Activated T-cell treated with anti-CD3 and anti-CD28 coated beads, Interleukin-2, amount 50 U/mL, for 4 hours (primary cell): Measurements from ENCODE around the gene STXBP2. TPM values are rescaled to one million over a fixed set of nuclear protein-coding genes. Genes with fewer than 3 reads are reported as not detected.

Experiments used
- ATAC-seq, 2 donors: fragments of 200-7000 bp; cut with Tn5 transposase; one replicate each; pipeline ENCODE4 v1.10.0; 2021
- DNase-seq: peaks from one replicate; pipeline ENCODE4 v3.0.0-alpha.2; 2020
- H3K27me3 Mint-ChIP-seq: one replicate; pipeline ENCODE4 v1.8.0; 2021; ENCODE audit warnings: low read depth, mixed read lengths
- H3K36me3 Mint-ChIP-seq: one replicate; pipeline ENCODE4 v1.8.0; 2022; ENCODE audit warnings: mixed read lengths; ENCODE audit not compliant: insufficient read depth
- H3K4me1 Mint-ChIP-seq: one replicate; pipeline ENCODE4 v1.8.0; 2021; ENCODE audit warnings: low read depth, mixed read lengths
- H3K4me3 Mint-ChIP-seq: one replicate; pipeline ENCODE4 v1.8.0; 2021; ENCODE audit warnings: mild to moderate bottlenecking, moderate library complexity, mixed read lengths
- H3K9me3 Mint-ChIP-seq: one replicate; pipeline ENCODE4 v1.8.0; 2021; ENCODE audit warnings: mixed read lengths
- total RNA-seq, 3 donors: library from RNA; stranded (reverse); gene quantifications; one replicate each; pipeline ENCODE4 v1.2.1, GENCODE V29; 2021

STXBP2 gene
- total RNA-seq, 3 donors from 2014 or later, result 113 to 119 (median 114) TPM

DNA sequence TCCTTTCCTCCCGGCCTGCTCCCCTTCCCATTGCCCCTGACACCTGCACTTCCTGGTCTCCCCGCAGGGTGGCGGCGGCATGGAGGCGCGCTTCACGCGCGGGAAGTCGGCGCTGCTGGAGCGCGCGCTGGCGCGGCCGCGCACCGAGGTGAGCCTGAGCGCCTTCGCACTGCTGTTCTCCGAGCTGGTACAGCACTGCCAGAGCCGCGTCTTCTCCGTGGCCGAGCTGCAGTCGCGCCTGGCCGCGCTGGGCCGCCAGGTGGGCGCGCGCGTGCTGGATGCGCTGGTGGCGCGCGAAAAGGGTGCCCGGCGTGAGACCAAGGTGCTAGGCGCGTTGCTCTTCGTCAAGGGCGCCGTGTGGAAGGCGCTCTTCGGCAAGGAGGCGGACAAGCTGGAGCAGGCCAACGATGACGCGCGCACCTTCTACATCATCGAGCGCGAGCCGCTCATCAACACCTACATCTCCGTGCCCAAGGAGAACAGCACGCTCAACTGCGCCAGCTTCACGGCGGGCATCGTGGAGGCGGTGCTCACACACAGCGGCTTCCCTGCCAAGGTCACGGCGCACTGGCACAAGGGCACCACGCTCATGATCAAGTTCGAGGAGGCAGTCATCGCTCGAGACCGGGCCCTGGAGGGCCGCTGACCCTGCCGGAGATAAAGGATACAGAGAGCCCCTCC, 45.4 kb downstream of the STXBP2 start:
- Mint-ChIP-seq H3K4me1 (peaks cover 32% of the 10 kb centered on the region), H3K4me3 (peak overlapping the region; percentile 93), H3K9me3 (no peaks in the 10 kb centered on the region), H3K36me3 (no peaks in the 10 kb centered on the region), H3K27me3 (peaks cover 11% of the 10 kb centered on the region)
- DNase-seq (no peak), ATAC-seq (no peak)

- H3K27me3 Mint-ChIP-seq, result no peaks in the 10 kb centered on the region
- peaks cover 5% of the 10 kb centered on the region for H3K4me1 Mint-ChIP-seq
- no peaks in the 10 kb centered on the region for H3K36me3 Mint-ChIP-seq
- no peak for DNase-seq
- no peaks in the 10 kb centered on the region for H3K9me3 Mint-ChIP-seq
- H3K4me3 Mint-ChIP-seq, result no peak overlapping the region
- no peak for ATAC-seq
These were observed 48.9 kb downstream of the STXBP2 start for GRCh38 chr19:7685546-7686445.

GRCh38 chr19:7687177-7687576, 50.3 kb downstream of the STXBP2 start:
- Mint-ChIP-seq H3K4me3 (no peak overlapping the region), H3K27me3 (no peaks in the 10 kb centered on the region), H3K36me3 (no peaks in the 10 kb centered on the region), H3K4me1 (no peaks in the 10 kb centered on the region), H3K9me3 (no peaks in the 10 kb centered on the region)
- no peak for DNase-seq
- no peak for ATAC-seq

DNA sequence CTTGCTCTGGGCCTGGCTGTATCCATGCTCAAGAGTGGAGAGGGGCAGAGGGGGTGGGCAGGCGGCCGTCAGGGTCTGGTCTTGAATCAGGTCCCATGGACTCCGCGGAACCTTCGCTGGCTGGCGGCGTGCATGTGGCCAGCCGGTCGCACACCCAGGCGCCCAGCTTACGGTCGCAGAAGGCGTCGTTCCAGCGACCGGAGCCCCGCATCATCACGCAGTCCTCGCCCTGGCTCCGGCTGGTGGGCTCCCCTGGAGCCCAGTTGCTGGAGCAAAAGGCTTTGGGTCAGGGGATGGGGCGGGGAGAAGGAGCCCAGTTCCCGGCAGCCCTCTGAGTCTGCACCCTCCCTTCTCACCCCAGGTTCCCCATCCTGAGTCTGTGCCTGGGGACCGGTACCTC, 52.3 kb downstream of the STXBP2 start:
- no peak for ATAC-seq
- H3K27me3 Mint-ChIP-seq, result no peaks in the 10 kb centered on the region

GRCh38 chr19:7690779-7691258, 53.9 kb downstream of the STXBP2 start:
- ATAC-seq, result peak in 1 of 2 donors; percentile 49
- Mint-ChIP-seq H3K9me3 (no peaks in the 10 kb centered on the region), H3K4me3 (no peak overlapping the region), H3K27me3 (no peaks in the 10 kb centered on the region), H3K36me3 (no peaks in the 10 kb centered on the region), H3K4me1 (peaks cover 2% of the 10 kb centered on the region)
- DNase-seq, result no peak

More for the DNA sequence above, 52.3 kb downstream of the STXBP2 start:
- H3K4me1 Mint-ChIP-seq, result no peaks in the 10 kb centered on the region
- no peaks in the 10 kb centered on the region for H3K36me3 Mint-ChIP-seq
- no peaks in the 10 kb centered on the region for H3K9me3 Mint-ChIP-seq
- DNase-seq, result no peak
- H3K4me3 Mint-ChIP-seq, result no peak overlapping the region

DNA sequence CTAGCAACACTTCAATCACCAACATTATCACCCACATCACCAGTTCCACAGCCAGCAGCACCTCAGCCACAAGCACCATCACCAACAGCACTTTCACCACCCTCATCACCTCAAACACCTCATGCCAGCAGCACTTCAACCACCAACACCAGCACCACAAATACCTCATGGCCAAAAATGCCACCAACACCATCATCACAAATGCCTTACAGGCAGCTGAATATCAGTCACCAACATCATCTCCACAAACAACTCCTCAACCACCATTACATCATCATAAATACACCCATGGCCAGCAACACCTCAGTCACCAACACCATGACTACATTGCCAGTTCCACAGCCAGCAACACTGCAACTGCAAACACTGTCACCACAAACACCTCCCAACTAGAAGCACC, 54.6 kb downstream of the STXBP2 start:
- no peaks in the 10 kb centered on the region for H3K9me3 Mint-ChIP-seq

GRCh38 chr19:7692417-7693088, 55.6 kb downstream of the STXBP2 start:
- DNase-seq (no peak), ATAC-seq (peak; percentile 52 to 67)
- no peak overlapping the region for H3K4me3 Mint-ChIP-seq
- H3K9me3 Mint-ChIP-seq, result no peaks in the 10 kb centered on the region
- peaks cover 2% of the 10 kb centered on the region for H3K27me3 Mint-ChIP-seq
- no peaks in the 10 kb centered on the region for H3K36me3 Mint-ChIP-seq
- H3K4me1 Mint-ChIP-seq, result peaks cover 5% of the 10 kb centered on the region

More for the DNA sequence above, 54.6 kb downstream of the STXBP2 start:
- peaks cover 1% of the 10 kb centered on the region for H3K27me3 Mint-ChIP-seq
- peaks cover 3% of the 10 kb centered on the region for H3K4me1 Mint-ChIP-seq
- no peaks in the 10 kb centered on the region for H3K36me3 Mint-ChIP-seq
- H3K4me3 Mint-ChIP-seq, result no peak overlapping the region
- ATAC-seq (peak; percentile 56 to 63), DNase-seq (no peak)

DNA sequence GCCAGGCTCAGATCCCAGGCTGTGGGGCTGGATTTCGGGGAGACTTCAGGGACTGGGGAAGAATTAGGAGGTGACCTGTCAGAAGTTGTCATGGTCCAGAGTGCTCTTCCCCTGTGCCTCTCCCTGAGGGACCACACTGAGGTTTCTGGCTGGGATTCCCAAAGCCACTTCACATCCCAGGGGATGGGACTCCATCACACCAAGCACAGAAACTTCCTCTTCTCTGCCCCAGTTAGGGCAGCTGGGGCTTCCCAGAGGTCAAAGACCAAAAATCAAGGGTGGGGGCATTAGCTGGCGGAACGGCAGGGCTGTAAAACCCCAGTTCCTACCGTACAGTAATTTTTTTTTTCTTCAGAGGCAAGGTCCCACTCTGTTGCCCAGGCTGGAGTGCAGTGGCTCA, 57.6 kb downstream of the STXBP2 start:
- Mint-ChIP-seq H3K4me1 (peaks cover 11% of the 10 kb centered on the region), H3K9me3 (no peaks in the 10 kb centered on the region), H3K4me3 (no peak overlapping the region), H3K27me3 (peaks cover 6% of the 10 kb centered on the region), H3K36me3 (no peaks in the 10 kb centered on the region)
- no peak for DNase-seq
- no peak for ATAC-seq

Other genes with a start within 250 kb of the STXBP2 start
- gene PEX11G, start 148.1 kb upstream of the STXBP2 start, total RNA-seq, result 1 to 10 TPM in 1 of 3 donors, under 1 TPM in 2; 0.76 to 1.1 (median 0.90) TPM
- 1 to 10 TPM; 4.8 to 5.6 (median 5.1) TPM for gene ZNF358, start 121.0 kb upstream of the STXBP2 start, total RNA-seq
- gene MCOLN1, start 114.5 kb upstream of the STXBP2 start, total RNA-seq, result 10 to 100 TPM; 20.5 to 27.4 (median 22.6) TPM
- 100 to 1,000 TPM; 106 to 121 (median 107) TPM for gene PNPLA6, start 101.4 kb upstream of the STXBP2 start, total RNA-seq
- under 1 TPM; 0.34 to 0.38 (median 0.38) TPM for gene CAMSAP3, start 41.2 kb upstream of the STXBP2 start, total RNA-seq
- 10 to 100 TPM; 64.6 to 76.1 (median 67.2) TPM for gene XAB2, start 7.6 kb upstream of the STXBP2 start, total RNA-seq
- 100 to 1,000 TPM; 107 to 132 (median 128) TPM for gene PET100, start 7.3 kb upstream of the STXBP2 start, total RNA-seq
- under 1 TPM in 1 of 3 donors, not detected in 2; 0.37 TPM for gene PCP2, start 3.4 kb upstream of the STXBP2 start, total RNA-seq
- gene RETN, start 31.9 kb downstream of the STXBP2 start, total RNA-seq, result not detected
- not detected for gene MCEMP1, start 40.0 kb downstream of the STXBP2 start, total RNA-seq
- gene TRAPPC5, start 43.7 kb downstream of the STXBP2 start, total RNA-seq, result 100 to 1,000 TPM in 1 of 3 donors, 10 to 100 TPM in 2; 81.3 to 112 (median 89.8) TPM
- gene FCER2, start 65.0 kb downstream of the STXBP2 start, total RNA-seq, result 10 to 100 TPM in 2 of 3 donors, 1 to 10 TPM in 1; 6.9 to 52.7 (median 20.5) TPM
- not detected for gene CLEC4G, start 95.0 kb downstream of the STXBP2 start, total RNA-seq
- not detected for gene CD209, start 110.4 kb downstream of the STXBP2 start, total RNA-seq
- gene CLEC4M, start 126.1 kb downstream of the STXBP2 start, total RNA-seq, result not detected
- gene EVI5L, start 193.1 kb downstream of the STXBP2 start, total RNA-seq, result 1 to 10 TPM; 6.6 to 7.5 (median 7.1) TPM
- gene PRR36, start 237.3 kb downstream of the STXBP2 start, total RNA-seq, result under 1 TPM in 2 of 3 donors, not detected in 1; 0.05 to 0.08 TPM